Measurements from ENCODE around the gene ERGIC1.

The ERGIC1 gene

DNA sequence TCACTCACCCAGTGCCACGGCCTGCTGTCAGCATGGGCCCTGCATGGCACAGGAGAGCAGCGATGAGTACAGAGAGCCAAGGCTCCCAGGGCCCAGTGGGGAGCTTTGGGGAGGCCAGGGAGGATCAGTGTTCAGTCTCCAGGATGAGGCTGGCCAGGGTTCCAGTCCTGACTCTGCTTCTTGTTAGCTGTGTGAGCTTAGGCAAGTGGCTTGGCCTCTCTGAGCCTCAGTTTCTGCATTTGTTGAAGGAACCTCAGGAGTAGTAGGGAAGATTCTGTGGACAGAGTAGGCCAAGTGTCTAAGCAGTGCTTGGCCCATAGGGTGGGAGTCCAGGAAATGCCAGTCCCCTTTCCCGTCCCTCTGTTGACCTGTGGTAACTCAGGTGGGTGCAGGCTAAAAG lies 39.5 kb downstream of the ERGIC1 start:
- no peak overlapping the region for H3K4me2 ChIP-seq
- H3K36me3 ChIP-seq (ENCODE audit: insufficient read depth), result no peaks in the 10 kb centered on the region
- H3K9ac ChIP-seq, result no peak overlapping the region
- no peak overlapping the region for H3K27ac ChIP-seq
- no peak overlapping the region for H3K4me3 ChIP-seq (IDR thresholded peaks at IDR 0.05; ENCODE audit: insufficient read depth, low read depth, low read length)
- no peak overlapping the region for H2AFZ ChIP-seq (ENCODE audit: low read depth)
- H3K79me2 ChIP-seq (ENCODE audit: insufficient read depth, low read depth), result peaks cover 17% of the 10 kb centered on the region; the same call in 1 of the 2 replicates
- H3K4me1 ChIP-seq (ENCODE audit: low read depth, poor library complexity, severe bottlenecking), result no peaks in the 10 kb centered on the region
- TF ChIP-seq, protein P1, sequence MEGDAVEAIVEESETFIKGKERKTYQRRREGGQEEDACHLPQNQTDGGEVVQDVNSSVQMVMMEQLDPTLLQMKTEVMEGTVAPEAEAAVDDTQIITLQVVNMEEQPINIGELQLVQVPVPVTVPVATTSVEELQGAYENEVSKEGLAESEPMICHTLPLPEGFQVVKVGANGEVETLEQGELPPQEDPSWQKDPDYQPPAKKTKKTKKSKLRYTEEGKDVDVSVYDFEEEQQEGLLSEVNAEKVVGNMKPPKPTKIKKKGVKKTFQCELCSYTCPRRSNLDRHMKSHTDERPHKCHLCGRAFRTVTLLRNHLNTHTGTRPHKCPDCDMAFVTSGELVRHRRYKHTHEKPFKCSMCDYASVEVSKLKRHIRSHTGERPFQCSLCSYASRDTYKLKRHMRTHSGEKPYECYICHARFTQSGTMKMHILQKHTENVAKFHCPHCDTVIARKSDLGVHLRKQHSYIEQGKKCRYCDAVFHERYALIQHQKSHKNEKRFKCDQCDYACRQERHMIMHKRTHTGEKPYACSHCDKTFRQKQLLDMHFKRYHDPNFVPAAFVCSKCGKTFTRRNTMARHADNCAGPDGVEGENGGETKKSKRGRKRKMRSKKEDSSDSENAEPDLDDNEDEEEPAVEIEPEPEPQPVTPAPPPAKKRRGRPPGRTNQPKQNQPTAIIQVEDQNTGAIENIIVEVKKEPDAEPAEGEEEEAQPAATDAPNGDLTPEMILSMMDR (conservative IDR thresholded peaks at IDR 0.05; ENCODE audit: low read depth, low read length), result no peak
- H4K20me1 ChIP-seq (ENCODE audit: insufficient read depth), result no peaks in the 10 kb centered on the region
- no peaks in the 10 kb centered on the region for H3K27me3 ChIP-seq (ENCODE audit: insufficient read depth, low read depth)

DNA sequence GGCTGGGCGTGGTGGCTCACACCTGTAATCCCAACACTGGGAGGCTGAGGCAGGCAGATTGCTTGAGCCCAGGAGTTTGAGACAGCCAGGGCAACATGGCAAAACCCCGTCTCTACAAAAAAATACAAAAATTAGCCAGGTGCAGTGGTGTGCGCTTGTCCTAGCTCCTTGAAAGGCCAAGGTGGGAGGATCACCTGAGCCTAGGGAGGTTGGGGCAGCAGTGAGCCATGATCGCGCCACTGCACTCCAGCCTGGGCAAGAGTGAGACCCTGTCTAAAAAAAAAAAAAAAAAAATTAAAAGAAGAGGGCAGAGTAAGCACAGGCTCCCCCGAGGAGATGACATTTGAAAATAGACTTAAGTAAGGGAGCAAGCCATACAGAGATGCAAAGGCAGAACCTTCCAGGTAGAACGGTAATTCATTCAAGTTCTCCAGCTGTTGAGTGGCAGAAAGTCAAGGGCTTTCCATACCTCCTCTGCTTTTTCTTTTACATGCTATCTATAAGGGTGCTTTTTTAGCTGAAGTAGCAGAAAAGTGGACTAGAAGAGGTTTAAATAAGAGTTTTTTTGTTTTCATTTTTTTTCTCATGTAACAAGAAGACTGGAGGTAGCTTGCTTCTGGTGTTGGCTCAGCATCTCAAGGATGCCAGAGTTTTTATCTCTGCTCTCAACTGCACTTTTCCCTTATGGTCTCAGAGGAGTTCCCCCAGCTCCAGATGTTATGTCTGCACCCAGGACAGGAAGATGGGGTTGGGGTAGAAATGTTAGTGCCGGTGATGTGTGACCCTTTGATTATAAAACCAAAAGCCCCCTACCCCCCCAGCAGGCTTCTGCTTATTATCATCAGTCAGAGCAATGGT lies 40.8 kb downstream of the ERGIC1 start:
- no peak overlapping the region for H3K4me3 ChIP-seq (IDR thresholded peaks at IDR 0.05; ENCODE audit: insufficient read depth, low read depth, low read length)
- H3K4me2 ChIP-seq, result no peak overlapping the region
- no peak overlapping the region for H2AFZ ChIP-seq (ENCODE audit: low read depth)
- H3K9ac ChIP-seq, result no peak overlapping the region
- no peaks in the 10 kb centered on the region for H3K27me3 ChIP-seq (ENCODE audit: insufficient read depth, low read depth)
- peaks cover 12% of the 10 kb centered on the region; the same call in 1 of the 2 replicates for H3K79me2 ChIP-seq (ENCODE audit: insufficient read depth, low read depth)
- H4K20me1 ChIP-seq (ENCODE audit: insufficient read depth), result no peaks in the 10 kb centered on the region
- no peaks in the 10 kb centered on the region for H3K36me3 ChIP-seq (ENCODE audit: insufficient read depth)
- no peak overlapping the region for H3K27ac ChIP-seq
- H3K4me1 ChIP-seq (ENCODE audit: low read depth, poor library complexity, severe bottlenecking), result no peaks in the 10 kb centered on the region
- TF ChIP-seq, protein P1 (conservative IDR thresholded peaks at IDR 0.05; ENCODE audit: low read depth, low read length), result no peak

DNA sequence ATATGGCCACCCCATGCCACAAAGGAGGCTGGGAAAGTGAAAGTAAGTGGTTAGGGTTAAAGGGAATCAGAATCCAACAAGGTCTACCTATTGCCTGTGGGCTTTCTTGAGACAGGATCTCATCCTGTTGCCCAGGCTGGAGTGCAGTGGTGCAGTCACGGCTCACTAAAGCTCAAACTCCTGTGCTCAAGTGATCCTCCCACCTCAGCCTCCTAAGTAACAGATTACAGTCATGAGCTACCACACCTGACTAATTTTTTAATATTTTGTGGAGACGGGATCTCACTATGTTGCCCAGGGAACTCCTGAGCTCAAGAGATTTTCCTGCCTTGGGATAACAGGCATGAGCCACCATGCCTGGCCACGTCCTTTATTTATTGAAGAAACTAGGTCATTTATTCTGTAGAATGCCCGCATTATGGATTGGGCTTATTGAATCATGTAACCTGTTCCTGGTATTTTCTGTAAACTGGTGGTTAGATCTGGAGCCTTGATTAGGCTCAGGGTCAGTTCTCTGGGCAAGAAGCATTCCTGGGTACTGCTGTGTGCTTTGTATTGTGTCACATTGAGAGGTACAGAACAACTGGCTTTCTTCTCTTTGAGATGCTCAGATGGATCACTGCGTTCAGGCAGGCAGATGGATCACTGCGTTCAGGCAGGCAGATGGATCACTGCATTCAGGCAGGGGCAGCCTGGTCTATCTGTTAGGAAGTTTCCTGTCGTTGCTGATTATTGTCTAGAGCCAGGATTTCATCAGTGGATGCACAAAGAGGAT lies 41.6 kb downstream of the ERGIC1 start:
- Histone ChIP-seq H3K27ac (no peak overlapping the region), H3K36me3 (ENCODE audit: insufficient read depth) (no peaks in the 10 kb centered on the region), H3K9ac (no peak overlapping the region), H3K4me3 (IDR thresholded peaks at IDR 0.05; ENCODE audit: insufficient read depth, low read depth, low read length) (no peak overlapping the region), H3K4me1 (ENCODE audit: low read depth, poor library complexity, severe bottlenecking) (peaks cover 3% of the 10 kb centered on the region), H3K4me2 (no peak overlapping the region), H2AFZ (ENCODE audit: low read depth) (no peak overlapping the region), H4K20me1 (ENCODE audit: insufficient read depth) (no peaks in the 10 kb centered on the region), H3K27me3 (ENCODE audit: insufficient read depth, low read depth) (no peaks in the 10 kb centered on the region), H3K79me2 (ENCODE audit: insufficient read depth, low read depth) (peaks cover 15% of the 10 kb centered on the region; the same call in 1 of the 2 replicates)
- TF ChIP-seq, protein P1 (conservative IDR thresholded peaks at IDR 0.05; ENCODE audit: low read depth, low read length), result no peak

DNA sequence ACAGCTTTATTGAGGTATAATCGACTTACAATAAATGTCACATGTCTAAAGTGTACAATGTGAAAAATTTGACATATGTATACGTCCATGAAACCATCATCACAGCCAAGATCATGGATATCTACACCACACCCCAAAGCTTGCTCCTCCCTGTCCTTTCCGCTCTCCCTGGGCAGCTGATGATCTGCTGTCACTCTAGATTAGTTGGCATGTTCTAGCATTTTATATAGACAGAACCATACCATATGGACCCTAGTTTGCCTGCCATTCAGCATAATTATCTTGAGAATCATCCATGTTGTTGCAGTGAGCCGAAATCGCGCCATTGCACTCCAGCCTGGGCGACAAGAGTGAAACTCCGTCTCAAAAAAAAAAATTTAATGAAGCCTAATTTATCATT lies 42.5 kb downstream of the ERGIC1 start:
- Histone ChIP-seq H3K36me3 (ENCODE audit: insufficient read depth) (no peaks in the 10 kb centered on the region), H4K20me1 (ENCODE audit: insufficient read depth) (no peaks in the 10 kb centered on the region), H3K4me3 (IDR thresholded peaks at IDR 0.05; ENCODE audit: insufficient read depth, low read depth, low read length) (no peak overlapping the region), H3K27ac (no peak overlapping the region), H2AFZ (ENCODE audit: low read depth) (no peak overlapping the region), H3K79me2 (ENCODE audit: insufficient read depth, low read depth) (peaks cover 17% of the 10 kb centered on the region; the same call in 1 of the 2 replicates), H3K9ac (no peak overlapping the region), H3K4me2 (no peak overlapping the region), H3K4me1 (ENCODE audit: low read depth, poor library complexity, severe bottlenecking) (peaks cover 12% of the 10 kb centered on the region), H3K27me3 (ENCODE audit: insufficient read depth, low read depth) (no peaks in the 10 kb centered on the region)
- TF ChIP-seq, protein P1 (conservative IDR thresholded peaks at IDR 0.05; ENCODE audit: low read depth, low read length), result no peak

Measured in KMS-11 (cell line).